HG03025 (cell line): ENCODE results near the gene MSLN.
"Not testable (repeated sequence)": the region's sequence is repeated elsewhere in the genome, so short reads cannot be mapped to it uniquely, and the experiment has no call there.

Source experiments
- ATAC-seq: cut with Tn5 transposase; IDR thresholded peaks from one replicate; pipeline ENCODE4 v1.9.1; 2021; ENCODE audit warnings: mild to moderate bottlenecking, moderate library complexity; ENCODE audit not compliant: unreplicated experiment, low FRiP score

MSLN gene

DNA sequence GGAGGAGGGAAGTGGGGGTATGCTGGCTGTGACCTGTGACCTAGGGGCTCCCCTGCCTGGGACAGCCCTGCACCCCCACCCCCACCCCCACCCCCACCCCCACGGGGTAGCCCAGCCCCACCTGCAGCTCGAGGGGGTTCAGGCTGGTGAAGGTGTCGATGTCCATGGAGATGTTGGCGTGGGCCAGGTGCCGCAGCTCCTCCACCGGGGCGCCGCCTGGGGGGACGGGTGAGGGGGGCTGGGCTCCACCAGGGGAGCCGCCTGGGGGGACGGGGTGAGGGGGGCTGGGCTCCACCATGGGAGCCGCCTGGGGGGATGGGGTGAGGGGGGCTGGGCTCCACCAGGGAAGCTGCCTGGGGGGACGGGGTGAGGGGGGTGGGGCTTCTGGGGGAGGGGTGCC is 9.9 kb downstream of the MSLN start:
- no peak for ATAC-seq

DNA sequence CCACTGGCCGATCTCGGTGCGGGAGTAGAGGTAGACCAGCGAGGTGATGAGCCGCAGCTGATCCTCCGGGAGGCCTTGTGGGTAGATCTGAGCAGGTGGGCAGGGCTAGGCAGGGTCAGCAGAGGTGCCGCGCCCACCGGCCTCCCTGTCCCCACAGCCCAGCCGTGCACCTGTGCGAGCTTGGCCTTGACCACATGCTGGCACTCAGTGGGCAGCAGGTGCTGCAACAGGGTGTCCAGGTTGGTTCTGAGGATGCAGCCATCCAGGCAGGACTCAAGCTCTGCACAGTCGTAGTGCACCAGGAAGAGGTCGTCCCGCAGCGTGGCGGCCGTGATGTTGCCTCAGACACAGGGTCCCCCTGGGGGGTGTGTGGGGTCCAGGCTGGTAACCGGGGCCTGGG is 12.4 kb downstream of the MSLN start:
- ATAC-seq = no peak

DNA sequence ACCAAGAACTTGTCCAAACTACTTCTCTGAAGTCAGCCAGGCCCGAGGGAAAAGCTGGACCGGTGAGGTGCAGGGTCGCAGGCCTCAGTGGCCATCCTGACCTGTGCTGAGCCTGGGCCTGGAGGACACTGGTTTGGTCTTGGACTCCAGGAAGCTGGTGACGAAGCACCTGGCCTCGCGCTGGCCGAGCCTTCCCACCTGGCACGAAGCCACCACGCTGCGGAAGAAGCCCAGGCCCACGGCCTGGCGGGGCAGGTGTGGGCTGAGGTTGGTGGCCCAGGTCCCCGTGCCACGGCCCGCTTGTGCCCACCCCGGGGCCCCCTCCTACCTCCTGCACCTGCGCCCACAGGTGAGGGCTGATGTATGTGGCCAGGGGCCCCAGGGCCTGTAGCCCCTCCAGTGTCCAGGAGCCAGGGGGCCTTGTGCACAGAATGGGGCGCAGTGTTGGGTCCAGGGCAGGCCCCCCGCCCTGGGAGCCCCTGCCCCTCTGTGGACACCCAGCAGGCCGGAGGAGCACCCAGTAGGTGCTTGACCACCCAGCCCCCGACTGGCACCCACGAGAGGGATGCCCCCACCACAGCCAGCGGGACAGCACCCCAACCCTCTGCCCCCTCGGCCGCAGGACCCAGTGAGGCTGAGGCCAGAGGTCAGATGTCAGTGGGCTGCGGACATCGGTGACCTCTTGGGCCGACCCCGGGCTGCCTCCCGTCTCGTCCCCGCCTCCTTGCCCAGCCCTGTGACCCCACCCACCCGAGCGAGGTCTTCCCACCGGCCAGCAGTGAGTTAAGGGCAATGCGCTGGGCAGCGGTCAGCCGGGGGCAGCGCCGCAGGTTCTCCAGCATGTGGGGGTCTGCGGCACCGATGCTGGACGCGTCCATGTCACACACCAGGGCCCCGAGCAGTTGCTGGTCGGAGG is 13.8 kb downstream of the MSLN start:
- ATAC-seq = no peak

DNA sequence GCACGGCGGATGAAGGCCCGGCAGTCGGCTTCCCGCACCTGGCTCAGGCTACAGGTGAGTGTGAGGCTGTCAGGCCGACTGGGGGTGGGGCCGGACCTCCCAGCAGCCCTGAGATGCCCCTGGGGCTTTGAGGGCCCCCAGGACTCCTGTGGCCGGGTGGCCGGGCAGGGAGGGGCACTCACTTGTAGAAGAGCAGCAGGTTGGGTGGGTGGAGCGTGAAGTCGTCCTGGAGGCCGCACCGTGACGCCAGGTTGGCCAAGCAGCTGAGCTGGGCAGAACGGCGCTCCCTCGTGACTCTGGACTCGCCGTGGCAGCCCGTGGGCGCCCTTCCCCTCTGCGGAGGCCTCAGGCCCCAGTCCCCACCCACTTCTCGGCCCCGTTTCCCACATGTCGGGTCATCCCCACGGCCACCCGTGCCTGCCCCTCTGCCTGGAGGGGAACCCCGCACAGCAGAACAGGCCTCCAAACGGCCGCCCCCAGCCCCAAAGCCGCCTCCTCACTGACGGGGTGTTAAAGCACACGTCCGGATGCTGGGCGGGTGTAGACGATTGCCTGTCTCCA is 14.8 kb downstream of the MSLN start:
- no peak for ATAC-seq

DNA sequence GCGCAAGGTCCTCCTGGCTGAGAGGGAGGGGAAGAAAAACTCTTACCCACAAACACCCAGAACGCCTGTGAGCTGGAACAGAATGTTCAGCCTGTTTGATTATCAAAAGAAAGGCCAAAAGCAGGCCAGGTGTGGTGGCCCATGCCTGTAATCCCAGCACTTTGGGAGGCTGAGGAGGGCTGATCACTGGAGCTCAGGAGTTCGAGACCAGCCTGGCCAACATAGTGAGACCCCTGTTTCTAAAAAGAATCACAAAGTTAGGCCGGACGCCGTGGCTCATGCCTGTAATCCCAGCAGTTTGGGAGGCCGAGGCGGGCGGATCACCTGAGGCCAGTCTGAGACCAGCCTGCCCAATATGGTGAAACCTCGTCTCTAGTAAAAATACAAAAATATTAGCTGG is 15.8 kb downstream of the MSLN start:
- not testable (repeated sequence) for ATAC-seq

DNA sequence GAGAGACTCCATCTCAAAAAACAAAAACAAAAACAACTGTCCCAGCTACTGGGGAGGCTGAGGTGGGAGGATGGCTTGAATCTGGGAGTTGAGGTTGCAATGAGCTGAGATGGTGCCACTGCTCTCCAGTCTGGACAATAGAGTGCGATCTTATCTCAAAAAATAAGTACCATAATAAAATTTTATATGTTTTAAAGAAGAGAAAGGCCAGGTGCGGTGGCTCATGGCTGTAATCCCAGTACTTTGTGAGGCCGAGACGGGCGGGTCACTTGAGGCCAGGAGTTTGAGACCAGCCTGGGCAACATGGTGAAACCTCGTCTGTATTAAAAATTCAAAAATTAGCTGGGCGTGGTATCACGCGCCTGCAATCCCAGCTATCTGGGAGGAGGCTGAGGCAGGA is 16.3 kb downstream of the MSLN start:
- ATAC-seq = no peak

DNA sequence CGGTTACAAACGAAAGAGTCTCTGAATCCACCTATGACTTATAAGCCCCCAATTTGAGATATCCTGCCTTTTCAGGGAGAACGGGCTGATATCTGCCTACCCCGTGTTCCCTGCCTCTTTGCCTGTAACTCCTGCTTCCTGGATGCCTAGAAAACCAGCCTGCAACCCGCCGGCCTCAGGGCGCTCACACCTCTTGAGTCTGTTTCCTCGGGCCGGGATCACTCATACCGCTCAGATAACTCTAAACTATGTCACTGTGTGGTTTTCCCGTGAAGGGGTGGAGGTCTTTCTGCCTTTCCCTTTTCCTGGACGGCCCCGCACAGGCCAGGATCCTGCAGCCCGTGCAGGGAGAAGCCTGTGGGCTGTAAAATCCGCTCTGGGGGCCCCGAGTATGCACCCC is 17.3 kb downstream of the MSLN start:
- no peak for ATAC-seq

DNA sequence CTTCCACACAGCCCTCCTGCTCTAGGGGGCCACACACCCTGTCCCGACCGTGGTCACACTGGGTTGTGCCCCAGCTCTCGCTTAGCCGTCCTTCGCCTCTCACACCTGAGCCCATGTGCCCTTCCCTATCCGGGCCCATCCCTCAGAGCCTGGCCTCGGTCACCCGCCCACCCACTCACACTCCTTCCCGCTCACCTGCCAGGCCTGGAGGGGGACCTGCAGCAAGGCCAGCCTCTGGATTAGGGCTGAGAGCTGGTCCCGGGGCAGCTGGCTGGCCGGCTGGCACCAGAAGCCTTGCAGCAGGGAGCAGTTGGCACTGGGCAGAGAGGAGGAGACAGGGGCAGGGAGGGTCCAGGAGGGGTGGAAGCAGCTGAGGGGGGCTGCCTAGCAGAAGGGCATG is 17.9 kb downstream of the MSLN start:
- ATAC-seq = no peak

DNA sequence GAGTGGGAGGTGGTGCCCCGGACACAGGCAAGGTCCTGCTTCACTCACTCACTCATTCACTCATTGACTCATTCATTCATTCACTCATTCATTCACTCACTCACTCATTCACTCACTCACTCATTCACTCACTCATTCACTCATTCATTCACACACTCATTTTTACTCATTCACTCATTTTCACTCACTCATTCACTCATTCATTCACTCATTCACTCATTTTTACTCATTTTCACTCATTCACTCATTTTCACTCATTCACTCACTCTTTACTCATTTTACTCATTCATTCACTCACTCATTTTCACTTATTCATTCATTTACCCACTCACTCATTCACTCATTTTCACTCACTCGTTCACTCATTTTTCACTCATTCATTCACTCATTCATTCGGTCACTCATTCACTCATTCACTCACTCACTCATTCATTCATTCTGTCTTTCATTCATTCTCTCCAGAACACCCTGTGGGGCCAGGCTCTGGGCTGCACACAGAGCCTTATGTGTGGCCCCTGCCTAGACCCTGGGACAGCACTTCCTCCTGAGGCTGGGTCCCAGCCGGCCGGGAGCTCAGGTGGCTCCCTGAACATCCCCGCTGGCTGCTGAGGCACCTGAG is 18.5 kb downstream of the MSLN start:
- ATAC-seq = no peak

DNA sequence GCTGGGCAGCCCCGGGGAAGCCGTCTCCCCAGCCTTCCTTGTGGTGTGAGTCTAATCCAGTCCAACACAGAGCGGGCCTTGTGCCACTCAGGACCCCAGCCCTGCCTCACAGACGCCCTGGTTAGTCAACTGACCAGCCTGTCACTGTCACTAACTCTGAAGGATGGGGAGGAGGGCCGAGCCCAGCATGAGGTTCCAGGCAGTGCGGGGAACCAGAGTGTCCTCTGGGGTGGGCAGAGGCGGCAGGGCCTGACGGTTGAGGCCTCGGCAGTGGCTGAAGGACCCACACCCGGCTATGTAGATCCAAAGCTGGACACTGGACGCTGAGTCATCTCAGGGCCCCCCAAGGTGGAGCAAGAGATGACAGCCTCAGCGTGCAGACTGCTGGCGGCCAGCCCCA is 19.0 kb downstream of the MSLN start:
- ATAC-seq = no peak

DNA sequence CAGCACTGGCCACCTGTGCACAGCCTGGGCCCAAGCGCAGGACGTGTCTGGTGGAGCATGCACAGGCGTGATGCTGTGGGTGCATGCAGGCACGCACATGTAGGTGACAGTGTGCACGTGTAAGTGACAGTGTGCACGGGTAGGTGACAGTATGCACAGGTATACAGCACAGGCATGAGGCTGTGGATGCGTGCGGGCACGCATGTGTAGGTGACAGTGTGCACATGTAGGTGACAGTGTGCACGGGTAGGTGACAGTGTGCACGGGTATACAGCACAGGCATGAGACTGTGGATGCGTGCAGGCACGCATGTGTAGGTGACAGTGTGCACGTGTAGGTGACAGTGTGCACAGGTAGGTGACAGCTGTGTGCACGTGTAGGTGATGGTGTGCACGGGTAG is 19.8 kb downstream of the MSLN start:
- no peak for ATAC-seq

DNA sequence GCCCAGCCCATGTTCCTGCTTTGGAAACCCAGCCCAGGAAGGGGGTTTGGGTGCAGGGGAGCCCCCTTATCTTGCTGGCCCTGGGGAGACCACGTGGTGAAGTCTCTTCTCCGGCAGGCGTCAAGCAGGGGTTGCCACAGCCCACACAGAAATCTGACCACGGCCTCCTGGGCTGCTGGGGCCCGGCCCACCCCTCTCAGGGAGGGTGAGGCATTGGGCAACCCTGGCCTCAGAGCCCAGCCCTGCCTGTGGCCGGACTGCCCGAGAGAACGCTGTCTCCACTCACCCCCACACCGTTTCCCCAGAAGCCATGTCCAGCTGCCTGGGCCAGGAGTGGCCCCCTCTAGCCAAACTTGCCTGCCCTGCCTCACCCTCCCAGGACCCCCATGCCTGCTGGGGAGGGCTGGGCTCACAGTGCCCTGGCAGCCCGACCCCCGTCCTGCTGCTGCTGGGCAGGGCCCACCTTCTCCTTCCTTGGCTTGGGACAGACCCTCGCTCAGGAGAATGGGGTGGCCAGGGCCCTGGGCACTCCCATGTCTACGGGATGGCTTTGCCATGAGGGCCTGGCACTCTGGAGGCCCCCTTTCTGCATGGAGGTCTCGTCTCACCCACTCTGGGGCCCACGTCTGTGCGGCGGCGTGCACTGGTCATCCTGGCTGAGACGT is 20.9 kb downstream of the MSLN start:
- no peak for ATAC-seq

DNA sequence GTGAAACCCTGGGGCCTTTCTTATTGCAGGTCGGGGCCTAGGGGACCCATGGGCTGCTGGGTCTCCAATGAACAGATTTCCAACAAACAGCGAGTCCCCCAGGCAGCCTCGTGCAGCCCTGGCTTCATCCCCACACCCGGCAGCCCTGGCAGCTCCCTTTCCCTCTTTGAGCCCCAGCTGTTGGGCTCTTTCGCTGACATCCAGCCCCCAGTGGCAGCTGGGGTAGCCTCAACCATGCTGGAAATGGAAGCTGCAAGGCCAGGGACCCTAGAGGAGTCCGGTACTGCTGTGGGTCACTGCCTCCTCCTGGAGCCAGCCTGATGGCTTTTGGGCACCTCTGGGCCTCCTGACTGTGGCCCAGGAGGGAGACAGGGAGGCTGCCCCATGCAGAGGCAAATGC is 21.7 kb downstream of the MSLN start:
- no peak for ATAC-seq

DNA sequence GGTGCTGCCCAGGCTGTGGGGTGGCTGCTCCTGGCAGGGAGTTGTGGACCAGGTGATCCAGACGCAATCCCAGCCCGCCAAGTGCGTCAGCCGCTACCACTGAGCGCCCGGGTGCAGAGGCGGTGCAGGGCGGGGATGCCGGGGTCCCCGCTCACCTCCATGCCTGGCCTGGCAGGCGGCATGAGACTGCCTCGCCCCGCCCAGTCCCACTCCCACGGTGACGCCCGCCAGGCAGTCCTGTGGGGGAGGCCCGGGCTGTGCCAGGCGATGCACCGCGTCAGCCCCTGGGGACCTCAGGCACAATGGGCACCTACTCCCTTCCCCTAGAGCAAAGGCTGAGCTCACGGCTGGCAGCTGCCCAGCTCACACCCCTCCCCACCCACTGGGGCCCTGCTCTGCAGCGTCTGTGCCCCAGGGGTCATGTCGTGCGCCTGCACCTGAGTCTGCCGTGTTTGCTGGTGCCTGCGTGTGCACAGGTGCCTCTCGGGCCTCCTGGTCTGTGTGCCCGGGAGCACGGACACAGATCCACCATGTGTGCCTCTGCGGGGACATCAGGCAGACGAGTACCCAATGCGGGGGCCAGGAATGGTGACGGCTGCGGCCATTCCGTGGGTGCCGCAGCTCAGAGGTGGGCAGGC is 22.4 kb downstream of the MSLN start:
- no peak for ATAC-seq

DNA sequence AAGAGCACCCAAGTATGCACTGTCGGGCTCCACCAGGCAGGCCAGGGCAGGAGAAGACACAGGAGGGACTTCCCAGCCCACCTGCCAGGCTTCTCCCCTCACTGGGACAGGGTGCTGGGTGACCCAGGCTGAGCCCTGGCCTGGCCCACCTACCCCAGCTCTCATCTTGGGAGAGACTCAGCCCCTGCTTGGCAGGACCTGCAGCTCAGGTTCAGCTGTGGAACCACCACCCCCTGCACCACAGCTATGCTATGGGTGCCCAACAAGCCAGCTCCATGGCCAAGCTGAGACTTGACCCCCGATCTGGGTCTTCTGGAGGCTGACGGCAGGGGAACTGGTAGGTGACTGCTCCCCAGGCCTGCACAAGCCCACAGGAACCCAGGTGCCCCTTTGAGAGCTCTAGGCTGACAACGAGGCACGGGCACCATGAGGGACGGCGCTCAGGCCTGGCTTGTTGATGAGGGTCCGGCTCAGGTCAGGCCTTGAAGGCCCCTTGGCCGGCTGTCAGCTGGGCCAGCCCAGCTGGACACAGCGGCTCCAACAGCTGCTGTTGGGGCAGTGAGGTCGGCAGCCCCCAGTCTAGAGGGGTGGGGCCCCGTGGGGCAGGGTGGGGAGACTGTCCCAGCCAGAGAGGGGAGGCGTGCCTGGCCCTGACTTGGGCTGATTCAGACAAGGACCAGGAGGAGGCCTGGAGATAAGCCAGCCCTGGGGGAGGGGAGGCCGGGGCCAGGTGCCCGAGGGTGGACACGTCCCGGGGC is 23.0 kb downstream of the MSLN start:
- ATAC-seq = no peak

DNA sequence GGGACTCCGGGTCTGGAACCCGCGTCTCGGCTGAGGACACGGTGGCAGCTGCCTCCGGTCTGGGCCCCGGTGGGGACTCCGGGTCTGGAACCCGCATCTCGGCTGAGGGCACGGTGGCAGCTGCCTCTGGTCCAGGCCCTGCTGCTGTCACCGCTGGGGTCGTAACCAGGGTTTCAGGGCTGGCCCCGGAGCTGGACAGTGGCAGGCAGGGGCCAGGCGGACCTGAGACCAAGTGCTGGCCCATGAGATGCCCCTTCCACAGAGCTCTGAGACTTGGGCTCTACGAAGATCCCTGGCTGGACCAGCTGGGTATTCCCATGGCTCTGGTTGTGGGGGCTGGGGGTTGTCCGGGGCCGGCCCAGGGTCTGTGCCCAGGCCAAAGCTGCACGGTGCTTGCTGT is 23.9 kb downstream of the MSLN start:
- no peak for ATAC-seq

DNA sequence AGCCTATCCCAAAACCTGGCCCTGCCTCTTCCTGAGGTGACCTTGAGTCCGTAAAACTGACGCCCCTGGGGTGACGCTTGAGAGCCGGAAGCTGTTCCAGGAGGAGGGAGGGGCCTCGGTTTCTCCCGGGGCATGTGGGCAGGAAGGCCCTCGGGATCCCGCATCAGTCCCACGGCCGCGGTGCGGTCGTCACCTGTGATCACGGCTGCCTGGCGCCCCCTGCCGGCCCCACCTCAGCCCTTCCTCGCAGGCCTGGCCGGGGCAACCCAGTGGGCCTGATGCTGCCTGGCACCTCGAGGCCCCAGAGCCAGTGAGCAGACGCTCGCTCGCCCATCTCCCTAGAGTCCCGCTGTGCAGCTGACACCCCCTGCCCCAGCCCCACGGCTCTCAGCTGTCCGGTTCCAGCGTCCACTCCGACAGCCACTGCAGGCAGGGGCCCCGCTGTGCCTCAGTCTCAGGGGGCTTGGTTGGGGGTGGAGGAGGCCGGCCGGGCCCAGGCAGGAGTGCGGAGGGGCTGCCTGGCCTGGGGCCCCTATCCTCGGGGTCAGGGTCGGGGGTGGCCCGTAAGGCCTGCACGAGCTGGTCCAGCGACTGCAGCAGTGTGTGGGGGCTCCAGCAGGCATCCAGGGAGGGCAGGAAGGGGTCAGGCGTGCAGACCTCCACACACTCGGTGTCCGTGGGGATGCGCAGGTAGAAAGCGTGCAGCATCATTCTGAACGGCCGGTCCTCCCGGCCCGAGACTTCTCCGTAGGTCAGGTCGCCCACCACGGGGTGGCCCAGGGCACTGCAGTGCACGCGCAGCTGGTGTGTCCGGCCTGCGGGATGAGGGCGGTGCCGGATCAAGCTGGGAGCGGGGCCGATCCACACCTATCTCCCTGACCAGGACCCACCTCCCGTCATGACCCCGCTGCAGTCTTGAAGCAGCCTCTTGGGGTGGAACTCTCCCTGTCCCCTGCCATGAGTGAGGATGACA is 25.3 kb downstream of the MSLN start:
- ATAC-seq = no peak

DNA sequence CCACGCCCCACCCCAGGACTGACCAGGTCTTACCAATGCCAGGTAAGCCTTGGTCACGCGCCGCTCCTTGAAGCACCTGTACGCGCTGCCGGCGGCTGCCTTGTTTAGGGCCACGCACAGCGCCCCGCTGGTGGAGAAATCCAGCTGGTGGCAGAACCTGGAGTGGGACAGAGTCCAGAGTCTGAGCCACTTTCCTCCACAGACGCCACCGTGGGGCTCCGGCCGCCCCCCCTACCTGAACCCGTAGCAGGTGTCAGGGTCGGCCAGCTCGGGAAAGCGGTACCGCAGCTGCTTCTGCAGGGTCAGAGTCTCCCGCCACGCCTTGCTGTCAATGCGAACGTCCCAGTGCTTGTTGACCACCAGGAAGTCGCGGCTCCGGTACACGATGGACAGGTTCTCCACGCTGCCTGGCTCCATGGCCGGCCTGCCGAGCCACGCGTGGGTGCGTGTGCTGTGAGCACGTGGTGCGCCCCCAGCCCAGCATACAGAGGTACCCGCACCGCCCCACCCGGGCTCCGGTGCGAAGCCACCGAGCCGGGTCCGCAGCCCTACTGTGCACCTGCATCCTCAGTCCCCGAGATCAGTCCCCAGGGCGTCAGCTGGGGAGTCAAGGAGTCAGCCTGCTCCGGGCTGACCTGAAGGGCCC is 26.9 kb downstream of the MSLN start:
- no peak for ATAC-seq
